GM18511 (cell line): ENCODE data around the gene NLRC5.
"Not testable (repeated sequence)": the region's sequence is repeated elsewhere in the genome, so short reads cannot be mapped to it uniquely, and the experiment has no call there.

ENCODE experiments used
- ATAC-seq: cut with Tn5 transposase; IDR thresholded peaks from one replicate; pipeline ENCODE4 v1.9.1; 2021; ENCODE audit warnings: mild to moderate bottlenecking, moderate library complexity; ENCODE audit not compliant: unreplicated experiment

NLRC5 gene

DNA sequence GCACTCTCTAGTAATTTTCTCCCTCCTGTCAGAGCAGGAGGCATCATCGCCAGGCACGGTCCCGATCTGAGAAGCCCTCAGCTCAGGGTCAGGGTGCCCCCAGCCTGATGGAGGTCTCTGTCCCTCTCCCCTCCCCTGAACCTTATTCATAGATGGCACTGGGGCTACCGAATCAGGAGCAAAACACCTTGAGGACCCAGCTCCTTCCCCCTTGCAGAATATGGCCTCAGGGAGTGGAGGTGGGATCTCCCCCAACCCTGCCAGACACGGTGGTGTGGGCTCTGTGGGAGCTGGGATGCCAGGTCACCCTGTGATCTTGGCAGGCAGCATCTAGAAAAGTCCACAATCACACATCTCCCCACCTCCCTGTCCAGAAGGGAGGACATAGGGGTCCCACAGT is 105.6 kb downstream of the NLRC5 start:
- no peak for ATAC-seq

DNA sequence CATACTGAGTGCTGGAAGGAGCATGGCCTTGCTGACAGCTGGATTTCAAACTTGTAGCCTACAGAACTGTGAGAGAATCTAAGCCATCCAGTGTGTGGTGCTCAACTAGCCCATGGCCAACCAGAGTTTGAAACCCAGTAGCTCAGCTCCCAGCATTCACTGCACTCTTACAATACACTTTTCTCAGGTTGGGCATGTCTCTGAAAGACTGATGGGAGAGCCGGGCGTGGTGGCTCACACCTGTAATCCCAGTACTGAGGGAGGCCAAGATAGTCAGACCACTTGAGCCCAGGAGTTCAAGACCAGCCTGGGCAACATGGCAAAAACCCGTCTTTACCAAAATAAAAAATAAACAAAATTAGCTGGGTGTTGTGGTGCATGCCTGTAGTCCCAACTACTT is 106.8 kb downstream of the NLRC5 start:
- ATAC-seq = no peak

DNA sequence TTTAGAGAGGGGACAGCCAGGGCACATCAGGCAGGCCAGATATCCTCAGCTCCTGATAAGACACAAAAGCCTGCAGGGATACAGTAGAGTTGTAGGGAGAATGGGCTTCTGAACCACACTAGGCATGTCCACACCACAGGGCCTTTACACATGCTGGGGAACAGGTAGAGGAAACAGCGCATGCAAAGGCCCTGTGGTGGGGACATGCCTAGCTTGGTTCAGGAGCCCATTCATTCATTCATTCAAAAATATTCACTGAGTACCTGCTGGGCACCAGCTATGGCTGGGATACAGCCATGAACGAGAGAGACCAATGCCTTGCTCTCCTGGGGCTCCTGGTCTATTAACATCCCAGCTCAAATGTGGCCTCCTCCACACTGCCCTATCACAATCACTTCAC is 107.4 kb downstream of the NLRC5 start:
- no peak for ATAC-seq

DNA sequence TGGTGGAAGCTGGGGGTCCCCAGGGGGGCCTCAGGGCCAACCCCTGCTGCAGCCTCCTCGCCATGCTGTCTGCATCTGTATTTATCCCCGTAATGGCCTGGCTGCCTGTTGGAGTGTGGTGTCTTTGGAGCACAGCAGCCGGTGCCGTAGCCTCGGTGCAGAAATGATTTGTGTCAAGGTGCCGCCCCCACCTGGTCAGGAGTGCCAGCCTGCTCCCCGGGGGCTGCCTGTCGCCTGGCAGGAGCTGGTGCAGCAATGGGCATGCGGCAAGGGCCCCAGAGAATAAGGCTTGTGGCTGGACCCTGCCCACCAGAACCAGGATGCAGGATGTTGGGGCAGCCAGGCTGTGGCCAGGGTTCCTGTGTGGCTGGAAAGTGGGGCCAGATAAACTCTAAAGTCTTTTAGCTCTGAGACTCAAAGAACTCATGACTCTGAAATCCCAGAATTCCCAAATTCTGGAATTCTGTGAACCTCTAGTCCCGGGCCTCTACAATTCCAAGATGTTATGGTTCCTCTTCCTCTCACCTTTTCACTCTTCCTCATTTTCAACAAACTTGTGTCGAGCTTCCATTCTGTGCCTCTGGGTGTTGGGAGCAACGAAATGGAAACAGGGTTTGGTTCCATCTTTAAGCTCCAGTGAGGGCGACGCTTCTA is 109.0 kb downstream of the NLRC5 start:
- ATAC-seq = no peak

DNA sequence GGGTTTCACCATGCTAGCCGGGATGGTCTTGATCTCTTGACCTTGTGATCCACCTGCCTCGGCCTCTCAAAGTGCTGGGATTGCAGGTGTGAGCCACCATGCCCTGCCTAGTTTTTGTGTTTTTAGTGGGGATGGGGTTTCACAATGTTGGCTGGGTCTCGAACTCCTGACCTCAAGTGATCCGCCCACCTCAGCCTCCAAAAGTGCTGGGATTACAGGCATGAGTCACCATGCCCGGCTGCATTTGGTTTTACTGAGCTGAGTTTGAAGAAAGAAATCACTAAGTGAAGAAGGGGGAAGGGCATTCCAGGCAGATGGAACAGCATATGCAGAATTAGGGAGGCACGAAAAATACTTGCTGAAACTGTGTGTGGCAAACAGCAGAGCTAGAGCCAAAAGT is 110.6 kb downstream of the NLRC5 start:
- ATAC-seq = not testable (repeated sequence)

DNA sequence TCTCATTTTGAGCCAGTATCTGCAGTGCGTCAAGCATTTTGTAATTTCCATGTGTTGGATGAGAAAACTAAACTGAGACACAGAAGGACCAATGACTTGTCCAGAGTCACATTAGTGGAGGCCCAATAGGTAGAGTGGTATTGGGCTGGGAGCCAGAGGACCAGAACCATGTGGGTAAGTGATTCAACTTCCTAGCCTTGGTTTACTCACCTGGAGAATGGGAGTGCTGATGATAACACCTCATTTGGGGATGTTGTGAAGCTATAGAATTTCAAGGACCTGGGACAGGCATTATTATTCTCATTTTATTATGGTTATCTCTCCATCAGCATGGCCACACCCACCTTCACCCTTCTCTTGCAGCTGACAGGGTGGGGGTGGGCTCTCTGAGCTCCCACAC is 111.1 kb downstream of the NLRC5 start:
- ATAC-seq = no peak

DNA sequence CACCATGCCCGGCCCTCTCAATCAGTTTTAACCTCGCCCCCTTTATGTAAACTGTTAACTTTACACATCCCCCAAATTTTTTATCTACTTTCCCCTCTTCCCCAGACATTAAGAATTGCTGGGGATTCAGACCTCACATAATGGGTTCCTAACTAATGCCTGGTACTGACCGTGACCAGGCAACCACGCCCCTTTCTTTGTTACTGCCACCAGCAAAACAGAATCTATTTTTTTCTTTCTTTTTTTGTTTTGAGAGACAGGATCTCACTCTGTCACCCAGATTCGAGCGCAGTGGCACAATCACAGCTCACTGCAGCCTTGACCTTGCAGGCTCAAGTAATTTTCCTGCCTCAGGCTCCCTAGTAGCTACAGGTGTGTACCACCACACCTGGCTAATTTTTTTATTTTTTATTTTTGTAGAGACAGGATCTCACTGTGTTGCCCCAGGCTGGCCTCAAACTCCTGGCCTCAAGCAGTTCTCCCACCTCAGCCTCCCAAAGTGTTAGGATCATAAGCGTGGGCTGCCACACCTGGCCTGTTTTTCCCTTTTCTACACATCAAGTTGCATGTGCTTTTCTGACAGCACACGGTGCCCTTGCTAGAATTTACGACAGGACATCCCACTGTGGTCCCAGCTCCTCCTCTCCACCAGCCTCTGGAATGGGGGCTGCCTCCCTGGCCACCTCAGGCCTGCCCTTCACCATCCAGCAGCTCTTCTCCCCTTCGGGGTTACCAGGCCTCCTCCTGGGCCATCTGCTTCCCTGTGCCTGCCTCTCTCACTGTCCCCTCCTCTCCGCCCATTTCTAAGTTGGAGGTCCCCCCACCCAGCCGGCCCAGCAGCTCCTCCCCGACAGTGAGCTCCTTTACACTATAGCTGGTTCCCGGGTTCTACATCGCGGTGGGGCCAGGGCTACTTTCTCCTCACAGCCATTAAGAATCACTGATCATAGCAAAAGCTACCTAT is 113.8 kb downstream of the NLRC5 start:
- ATAC-seq = no peak

DNA sequence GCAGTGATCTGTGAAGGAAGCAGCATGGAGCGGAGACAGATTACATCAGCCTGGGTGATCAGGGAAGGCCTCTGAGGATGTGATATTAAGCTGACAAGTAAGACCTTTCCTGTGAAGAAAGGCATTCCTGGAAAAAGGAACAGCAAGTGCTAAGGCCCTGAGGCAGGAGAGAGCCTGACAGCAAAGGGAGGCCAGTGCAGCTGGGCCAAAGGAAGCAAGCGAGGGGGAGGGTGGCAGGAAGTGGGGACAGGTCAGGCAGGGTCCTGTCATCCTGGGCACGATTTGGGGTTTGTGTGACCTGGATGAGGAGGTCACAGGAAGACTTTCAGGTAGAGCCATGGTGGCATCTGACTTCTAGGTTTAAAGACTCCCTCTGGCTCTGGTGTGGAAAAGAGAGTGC is 115.3 kb downstream of the NLRC5 start:
- ATAC-seq = no peak

DNA sequence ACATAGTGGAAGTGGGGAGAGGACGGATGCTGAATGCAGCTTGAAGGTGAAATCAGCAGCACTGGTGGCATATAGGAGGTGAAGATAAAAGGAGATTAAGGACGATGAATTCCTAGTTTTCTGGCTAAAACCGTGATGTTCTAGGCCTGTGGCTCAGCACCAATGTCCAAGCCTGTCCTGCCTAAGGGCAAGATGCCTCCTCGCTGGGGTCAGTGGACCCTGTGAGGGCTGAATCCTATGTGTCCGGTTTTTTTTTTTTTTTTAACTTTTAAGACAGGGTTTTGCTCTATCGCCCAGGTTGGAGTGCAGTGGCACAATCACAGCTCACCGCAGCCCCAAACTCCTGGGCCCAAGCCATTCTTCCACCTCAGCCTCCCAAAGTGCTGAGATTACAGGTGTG is 115.8 kb downstream of the NLRC5 start:
- ATAC-seq = no peak

DNA sequence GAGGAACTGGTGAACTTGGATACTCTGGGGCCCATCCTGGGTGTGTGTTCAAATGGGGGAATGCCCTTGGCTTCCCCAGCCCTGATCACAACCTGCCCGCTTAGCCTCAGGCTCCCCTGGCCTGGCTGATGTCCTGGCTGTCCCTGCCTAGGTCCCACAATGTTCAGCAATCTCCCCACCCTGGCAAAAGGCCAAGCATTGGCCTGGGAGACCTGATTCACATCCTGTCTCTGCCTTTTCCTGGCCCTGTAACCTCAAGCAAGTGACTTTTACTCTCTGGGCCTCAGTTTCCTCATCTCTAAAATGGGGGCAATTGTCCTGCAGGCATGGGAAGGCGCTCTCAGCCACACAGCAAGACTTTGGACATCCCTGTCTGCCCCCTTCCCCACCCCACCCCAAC is 117.4 kb downstream of the NLRC5 start:
- no peak for ATAC-seq

DNA sequence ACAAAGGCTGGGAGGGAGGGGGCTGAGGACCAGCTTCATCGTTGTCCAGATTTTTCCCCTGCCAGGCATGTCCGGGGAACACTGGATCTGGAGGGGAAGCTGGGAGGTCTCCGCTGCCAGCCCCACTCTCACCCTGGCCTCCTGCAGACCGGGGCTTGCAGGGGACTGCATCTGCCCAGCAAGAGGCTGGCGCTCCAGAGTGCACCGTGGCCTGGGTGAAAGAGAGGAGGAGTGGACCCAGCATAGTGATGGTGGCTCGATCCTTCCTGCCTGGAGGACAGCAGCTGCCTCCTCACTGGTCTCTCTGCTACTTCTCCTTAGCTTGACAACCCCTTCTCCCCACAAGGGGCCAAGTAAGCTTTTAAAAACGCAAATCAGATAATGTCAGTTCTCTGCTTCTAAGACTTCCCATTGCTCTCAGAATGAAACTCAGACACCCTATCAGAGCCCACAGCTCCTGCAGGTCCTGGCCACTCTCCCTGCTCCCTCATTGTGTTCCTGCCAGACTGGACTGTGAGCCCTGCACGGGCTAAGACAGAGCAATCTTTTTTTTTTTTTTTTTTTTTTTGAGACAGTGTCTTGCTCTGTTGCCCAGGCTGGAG is 118.1 kb downstream of the NLRC5 start:
- no peak for ATAC-seq

DNA sequence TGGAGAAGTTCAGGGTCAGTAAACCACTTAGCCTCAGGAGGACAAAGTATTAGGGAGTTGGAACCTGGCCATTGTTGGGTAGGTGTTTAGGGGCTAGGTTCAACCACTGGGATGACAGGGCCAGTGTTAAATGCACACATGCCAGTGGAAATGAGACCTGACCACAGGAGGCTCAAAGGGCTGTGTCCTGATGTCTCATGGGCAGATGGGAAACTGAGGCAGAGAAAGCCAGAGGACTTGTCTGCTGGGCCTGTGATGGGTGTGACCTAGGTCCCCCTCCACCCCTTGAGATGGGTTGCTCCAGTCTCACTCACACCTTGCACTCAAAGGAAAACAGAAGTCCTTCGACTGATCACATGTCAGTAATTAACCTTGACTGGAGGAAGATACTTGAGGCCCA is 119.1 kb downstream of the NLRC5 start:
- no peak for ATAC-seq

DNA sequence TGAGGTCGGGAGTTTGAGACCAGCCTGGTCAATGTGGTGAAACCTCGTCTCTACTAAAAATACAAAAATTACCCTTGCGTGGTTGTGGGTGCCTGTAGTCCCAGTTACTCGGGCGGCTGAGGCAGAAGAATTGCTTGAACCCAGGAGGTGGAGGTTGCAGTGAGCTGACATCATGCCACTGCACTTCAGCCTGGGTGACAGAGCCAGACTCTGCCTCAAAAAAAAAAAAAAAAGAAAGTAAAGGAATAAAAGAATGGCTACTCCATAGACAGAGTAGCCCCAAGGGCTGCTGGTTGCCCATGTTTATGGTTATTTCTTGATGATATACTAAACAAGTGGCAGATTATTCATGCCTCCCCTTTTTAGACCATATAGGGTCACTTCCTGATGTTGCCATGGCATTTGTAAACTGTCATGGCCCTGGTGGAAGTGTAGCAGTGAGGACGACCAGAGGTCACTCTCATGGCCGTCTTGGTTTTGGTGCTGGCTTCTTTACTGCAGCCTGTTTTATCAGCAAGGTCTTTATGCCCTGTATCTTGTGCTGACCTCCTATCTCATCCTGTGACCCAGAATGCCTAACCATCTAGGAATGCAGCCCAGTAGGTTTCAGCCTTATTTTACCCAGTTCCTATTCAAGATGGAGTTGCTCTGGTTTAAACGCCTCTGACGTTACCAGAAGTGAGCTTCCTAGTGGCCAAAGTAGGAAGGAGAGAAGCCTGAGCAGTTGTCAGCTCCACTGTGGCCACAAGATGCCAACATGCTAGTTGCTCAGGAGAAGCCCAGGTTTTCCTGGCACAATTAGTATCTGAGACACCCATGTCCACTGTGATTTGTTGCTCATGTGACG is 120.1 kb downstream of the NLRC5 start:
- not testable (repeated sequence) for ATAC-seq

DNA sequence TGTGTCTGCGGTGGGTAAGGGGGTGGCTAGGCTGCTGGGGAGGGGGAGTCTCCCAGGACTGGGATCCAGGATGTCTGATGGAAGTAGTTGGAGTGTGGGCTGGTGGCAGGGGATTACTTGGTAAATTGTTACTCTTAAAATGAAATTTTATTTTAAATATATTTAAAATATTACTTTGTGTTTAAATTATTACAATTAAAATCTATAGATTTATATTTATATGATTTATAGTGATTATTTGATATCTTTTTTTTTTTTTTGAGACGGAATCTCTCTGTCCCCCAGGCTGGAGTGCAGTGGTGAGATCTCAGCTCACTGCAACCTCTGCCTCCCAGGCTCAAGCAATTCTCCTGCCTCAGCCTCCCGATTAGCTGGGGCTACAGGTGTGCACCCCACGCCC is 121.6 kb downstream of the NLRC5 start:
- no peak for ATAC-seq

DNA sequence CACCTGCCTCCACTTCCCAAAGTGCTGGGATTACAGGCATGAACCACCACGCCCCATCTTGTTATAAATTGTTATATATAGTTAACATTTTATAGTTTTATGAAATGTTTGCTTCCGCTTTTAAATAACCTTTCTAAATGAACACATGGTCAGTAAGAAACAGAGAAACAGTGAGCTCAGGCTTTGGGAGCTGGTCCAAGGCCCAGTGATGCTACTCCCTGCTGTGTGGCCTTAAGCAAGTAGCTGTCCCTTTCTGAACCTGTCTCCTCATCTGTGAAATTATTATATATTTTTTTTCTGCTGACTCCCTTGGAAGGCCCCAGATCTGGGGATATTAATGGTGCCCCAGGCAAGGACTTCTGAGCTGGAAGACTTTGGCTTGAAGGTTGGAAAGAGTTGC is 122.1 kb downstream of the NLRC5 start:
- ATAC-seq = no peak

DNA sequence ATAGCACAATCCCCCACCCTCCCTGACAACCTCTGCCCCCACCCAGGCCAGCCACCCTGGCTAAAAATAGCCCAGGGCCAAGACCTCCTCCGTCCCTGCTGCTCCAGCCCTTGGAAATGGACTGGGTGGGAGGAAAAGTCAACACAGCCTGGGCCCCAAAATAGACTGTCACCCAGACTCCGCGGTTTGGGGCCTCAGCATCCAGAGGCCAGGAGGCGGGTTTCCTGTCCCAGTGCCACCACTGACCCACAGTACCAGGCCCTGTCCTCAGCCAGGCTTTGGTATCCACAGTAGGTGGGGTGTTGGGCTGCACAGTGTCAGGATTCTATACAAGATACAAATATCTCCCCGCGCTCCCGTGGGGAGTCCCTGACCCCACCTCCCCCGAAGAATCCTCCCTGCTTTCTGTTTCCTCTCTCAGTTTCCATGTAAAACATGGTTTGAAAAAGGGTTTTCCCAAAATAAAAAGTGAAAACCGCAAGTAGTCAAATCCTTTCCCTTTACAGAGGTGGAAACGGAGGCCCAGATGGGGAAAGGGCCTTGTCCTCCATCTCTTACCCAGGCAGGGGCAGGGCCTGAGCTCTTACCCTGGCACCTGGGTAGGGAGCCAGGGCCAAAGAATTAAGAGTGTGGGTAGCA is 123.2 kb downstream of the NLRC5 start:
- ATAC-seq = no peak

DNA sequence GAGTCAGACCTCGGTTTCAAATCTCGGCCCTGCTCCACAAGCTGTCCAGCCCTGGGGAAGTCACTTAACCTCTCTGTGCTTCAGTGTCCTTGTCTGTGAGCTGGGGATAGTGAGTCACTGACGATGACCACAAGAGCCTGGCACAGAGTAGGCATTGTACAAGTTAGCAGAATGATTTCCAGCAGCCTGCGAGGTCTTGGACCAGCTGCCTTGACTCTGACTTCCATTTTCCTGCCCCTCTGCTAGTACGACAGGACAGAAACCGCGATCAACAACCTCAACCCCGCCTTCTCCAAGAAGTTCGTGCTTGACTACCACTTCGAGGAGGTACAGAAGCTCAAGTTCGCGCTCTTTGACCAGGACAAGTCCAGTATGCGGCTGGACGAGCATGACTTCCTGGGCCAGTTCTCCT is 123.7 kb downstream of the NLRC5 start:
- no peak for ATAC-seq

DNA sequence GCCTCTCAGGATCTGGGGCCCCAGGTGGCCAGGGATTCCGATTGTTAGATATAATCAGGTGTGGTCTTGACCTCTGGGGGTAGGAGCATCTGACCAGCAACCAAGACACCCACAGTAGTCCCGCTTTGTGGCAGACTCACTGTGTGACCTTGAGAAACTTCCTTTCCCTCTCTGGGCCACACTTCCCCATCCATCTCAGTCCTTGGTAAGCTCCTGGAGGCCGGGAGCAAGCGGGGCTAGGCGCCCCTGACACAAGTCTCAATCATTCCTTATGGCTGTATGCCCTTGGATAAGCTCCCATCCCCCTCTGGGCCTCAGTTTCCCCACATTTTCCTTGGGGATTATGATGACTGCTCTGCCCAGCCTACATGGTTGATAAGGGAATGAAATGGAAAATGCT is 124.3 kb downstream of the NLRC5 start:
- ATAC-seq = no peak

DNA sequence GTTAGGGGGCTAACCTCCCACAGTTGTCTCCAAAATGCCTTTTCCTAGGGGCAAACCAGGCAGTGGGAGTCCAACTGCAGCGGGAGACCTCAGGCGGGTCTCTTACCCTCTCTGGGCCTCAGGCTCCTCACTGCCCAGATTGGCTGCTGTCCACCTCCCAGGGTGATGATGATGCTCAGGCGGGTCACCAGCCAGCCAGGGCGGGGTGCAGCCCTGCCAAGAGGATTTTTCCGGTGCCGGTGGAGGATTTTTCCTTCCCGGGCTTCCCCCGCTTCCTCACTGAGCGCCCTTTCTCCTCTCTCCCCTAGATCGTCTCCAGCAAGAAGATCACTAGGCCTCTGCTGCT is 125.8 kb downstream of the NLRC5 start:
- no peak for ATAC-seq

DNA sequence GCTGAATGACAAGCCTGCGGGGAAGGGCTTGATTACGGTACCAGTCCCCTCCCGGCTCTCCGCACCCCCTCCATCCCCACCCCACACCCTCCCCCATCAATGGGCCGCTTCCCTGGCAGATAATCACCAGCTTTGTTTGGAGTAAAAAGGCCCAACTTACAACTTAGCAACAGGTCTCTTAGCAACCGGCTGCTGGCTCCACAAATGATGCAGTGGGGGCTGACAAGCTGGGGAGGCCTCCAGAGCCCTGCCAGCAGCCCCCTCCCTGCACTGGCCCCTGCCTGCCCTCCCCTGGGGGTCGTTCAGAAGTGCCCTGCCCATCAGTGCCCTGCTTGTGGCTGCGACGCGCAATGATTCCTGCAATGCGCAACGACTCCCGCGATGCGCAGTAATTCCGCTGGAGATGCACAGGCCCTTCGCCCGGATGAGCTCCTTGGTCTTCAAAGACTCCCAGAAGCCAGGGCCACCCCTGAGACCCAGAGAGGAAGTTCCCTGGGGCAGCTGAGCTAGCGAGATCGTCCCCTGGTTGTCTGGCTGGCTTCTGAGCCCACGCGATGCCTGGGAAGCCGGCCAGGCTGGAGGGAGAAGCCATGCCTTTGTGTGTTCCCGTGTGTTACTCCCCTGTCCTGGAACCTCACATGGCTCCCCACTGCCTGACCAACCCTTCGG is 126.3 kb downstream of the NLRC5 start:
- no peak for ATAC-seq
